Neural crest cell (in vitro differentiated cells): ENCODE measurements around the gene APPBP2. TPM values are rescaled to one million over a fixed set of nuclear protein-coding genes. Genes with fewer than 3 reads are reported as not detected.

Experiments
- DNase-seq: peaks from one replicate; pipeline ENCODE4 v3.0.0; 2021; ENCODE audit warnings: low read depth, mixed read lengths, low spot score
- H3K27ac Mint-ChIP-seq: one replicate; pipeline ENCODE4 v1.8.0; 2021; ENCODE audit warnings: mild to moderate bottlenecking, mixed read lengths; ENCODE audit not compliant: unreplicated experiment
- H3K27me3 Mint-ChIP-seq: 2 replicates; pipeline ENCODE4 v1.8.0; 2021; ENCODE audit warnings: low read depth, mild to moderate bottlenecking, mixed read lengths
- H3K36me3 Mint-ChIP-seq: 2 replicates; pipeline ENCODE4 v1.8.0; 2021; ENCODE audit warnings: low read depth, mild to moderate bottlenecking, mixed read lengths
- H3K4me1 Mint-ChIP-seq: 2 replicates; pipeline ENCODE4 v1.8.0; 2021; ENCODE audit warnings: mixed read lengths
- H3K4me3 Mint-ChIP-seq: one replicate; pipeline ENCODE4 v1.8.0; 2021; ENCODE audit warnings: mild to moderate bottlenecking, mixed read lengths
- H3K9me3 Mint-ChIP-seq: 2 replicates; pipeline ENCODE4 v1.8.0; 2021; ENCODE audit warnings: mixed read lengths
- CTCF ChIP-seq: fragments of 200-600 bp; sonication (generic); conservative IDR thresholded peaks from 2 replicates; pipeline ENCODE4 v1.5.0; 2021; ENCODE audit warnings: antibody characterized with exemption, mild to moderate bottlenecking
- total RNA-seq: library from RNA; stranded (reverse); gene quantifications from 2 replicates; pipeline ENCODE4 v1.2.1, GENCODE V29; 2021

Gene APPBP2
- total RNA-seq, 1 donor from 2014 or later: 59.2 TPM

DNA sequence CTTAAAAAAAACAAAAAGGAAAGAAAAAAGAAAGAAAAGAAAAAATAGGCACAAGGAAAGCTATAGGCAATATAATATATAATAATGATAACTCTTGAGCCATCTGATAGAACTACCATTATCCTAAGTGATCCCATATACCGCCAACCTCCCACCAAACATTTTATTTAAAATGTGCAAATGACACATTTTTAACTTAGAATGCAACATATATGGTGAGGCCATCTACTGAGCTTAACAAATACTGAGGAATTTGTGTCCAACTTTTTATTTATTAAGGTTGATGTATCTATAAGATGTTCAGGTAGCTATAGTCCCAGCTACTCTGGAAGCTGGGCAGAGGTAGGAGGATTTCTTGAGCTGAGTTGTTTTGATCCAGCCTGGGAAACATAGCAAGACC, 14.4 kb upstream of the APPBP2 start:
- Mint-ChIP-seq H3K36me3 (no peaks in the 10 kb centered on the region), H3K27me3 (no peaks in the 10 kb centered on the region), H3K4me3 (no peak overlapping the region), H3K9me3 (no peaks in the 10 kb centered on the region), H3K27ac (no peak overlapping the region), H3K4me1 (no peaks in the 10 kb centered on the region)
- DNase-seq: no peak
- TF ChIP-seq CTCF: no peak

GRCh38 chr17:60539807-60540206, 13.8 kb upstream of the APPBP2 start:
- H3K27ac Mint-ChIP-seq: no peak overlapping the region
- H3K36me3 Mint-ChIP-seq: no peaks in the 10 kb centered on the region
- no peaks in the 10 kb centered on the region for H3K4me1 Mint-ChIP-seq
- no peak for TF ChIP-seq CTCF
- no peak overlapping the region for H3K4me3 Mint-ChIP-seq
- no peak for DNase-seq
- H3K27me3 Mint-ChIP-seq: no peaks in the 10 kb centered on the region
- no peaks in the 10 kb centered on the region for H3K9me3 Mint-ChIP-seq

DNA sequence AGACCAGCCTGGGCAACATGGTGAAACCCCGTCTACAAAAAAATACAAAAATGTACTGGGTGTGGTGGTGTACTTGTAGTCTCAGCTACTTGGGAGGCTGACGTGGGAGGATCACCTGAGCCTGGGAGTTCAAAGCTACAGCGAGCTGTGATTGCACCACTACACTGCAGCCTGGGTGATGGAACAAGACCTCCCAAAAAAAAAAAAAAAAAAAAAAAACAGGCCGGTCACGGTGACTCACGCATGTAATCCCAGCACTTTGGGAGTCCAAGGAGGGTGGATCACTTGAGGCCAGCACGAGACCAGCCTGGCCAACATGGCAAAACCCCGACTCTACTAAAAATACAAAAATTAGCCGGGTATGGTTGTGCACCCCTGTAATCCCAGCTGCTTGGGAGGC, 12.7 kb upstream of the APPBP2 start:
- no peak overlapping the region for H3K27ac Mint-ChIP-seq
- no peaks in the 10 kb centered on the region for H3K36me3 Mint-ChIP-seq

DNA sequence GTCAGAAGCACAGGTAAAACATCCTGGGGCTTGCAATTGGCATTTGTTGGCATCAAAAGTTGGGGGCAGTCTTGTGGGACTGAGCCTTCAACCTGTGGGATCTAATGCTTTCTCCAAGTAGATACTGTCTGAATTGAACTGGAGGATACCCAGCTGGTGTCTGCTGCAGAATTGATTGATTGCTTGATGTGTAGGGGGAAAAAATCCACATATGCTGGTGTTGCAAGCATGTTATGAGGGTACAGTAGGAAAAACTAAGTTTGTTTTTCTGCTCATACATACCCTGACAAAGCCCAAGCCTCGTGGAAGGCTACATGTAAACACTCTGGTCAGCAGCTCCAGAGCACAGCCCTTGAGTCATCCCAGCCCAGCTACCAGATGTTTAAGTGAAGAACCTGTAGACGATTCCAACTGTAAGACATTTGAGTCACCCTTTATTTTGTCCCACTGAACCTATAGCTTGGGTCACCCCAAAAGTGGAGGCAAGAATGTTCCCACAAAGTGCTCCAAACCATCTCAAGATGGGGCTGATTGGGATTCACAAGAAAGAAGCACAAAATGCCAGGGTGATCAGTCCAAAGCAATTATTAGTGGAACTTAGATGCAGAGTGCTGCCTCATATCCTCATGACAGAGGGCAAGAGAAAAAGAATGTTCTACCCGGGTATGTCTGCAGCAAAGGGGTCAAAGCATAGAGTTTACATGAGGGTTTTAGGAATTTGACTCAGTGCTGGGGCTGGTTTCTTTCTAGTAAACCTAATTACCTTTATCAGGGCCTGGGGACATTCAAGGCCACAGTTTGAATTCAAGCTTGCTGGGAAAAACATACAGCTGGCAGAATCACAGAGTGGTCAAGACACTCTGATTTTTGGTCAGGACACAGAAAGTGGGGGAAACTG, 9.6 kb upstream of the APPBP2 start:
- no peaks in the 10 kb centered on the region for H3K4me1 Mint-ChIP-seq
- H3K9me3 Mint-ChIP-seq: peaks cover 2% of the 10 kb centered on the region
- no peak overlapping the region for H3K4me3 Mint-ChIP-seq
- no peak overlapping the region for H3K27ac Mint-ChIP-seq
- H3K36me3 Mint-ChIP-seq: peaks cover 2% of the 10 kb centered on the region
- no peaks in the 10 kb centered on the region for H3K27me3 Mint-ChIP-seq
- no peak for DNase-seq
- TF ChIP-seq CTCF: no peak

More for the DNA sequence above, 12.7 kb upstream of the APPBP2 start:
- H3K27me3 Mint-ChIP-seq: no peaks in the 10 kb centered on the region
- H3K9me3 Mint-ChIP-seq: no peaks in the 10 kb centered on the region
- H3K4me3 Mint-ChIP-seq: no peak overlapping the region
- TF ChIP-seq CTCF: no peak
- no peaks in the 10 kb centered on the region for H3K4me1 Mint-ChIP-seq
- DNase-seq: no peak

DNA sequence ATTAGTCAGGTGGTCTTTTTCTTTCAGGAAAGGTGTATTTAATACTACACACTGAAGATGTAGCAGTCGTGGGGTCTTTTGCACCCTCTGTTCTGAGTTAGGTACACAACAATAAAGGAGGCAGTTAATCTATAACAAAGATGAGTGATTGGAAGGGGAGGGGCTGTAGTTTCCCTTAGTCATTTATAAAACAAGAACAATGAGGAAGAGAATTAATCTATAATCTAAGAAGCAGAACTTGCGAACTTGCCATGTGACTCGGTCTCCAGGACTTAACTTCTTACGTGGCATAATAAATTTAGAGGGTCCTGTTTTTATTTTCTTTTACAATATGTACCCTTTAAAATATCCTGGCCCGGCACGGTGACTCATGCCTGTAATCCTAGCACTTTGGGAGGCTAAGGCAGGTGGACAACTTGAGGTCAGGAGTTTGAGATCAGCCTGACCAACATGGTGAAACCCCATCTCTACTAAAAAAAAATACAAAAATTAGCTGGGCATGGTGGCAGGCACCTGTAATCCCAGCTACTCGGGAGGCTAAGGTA, 8.6 kb upstream of the APPBP2 start:
- H3K4me1 Mint-ChIP-seq: no peaks in the 10 kb centered on the region
- no peaks in the 10 kb centered on the region for H3K27me3 Mint-ChIP-seq
- H3K36me3 Mint-ChIP-seq: peaks cover 6% of the 10 kb centered on the region
- peaks cover 6% of the 10 kb centered on the region for H3K9me3 Mint-ChIP-seq
- H3K4me3 Mint-ChIP-seq: no peak overlapping the region
- no peak for TF ChIP-seq CTCF
- no peak for DNase-seq
- no peak overlapping the region for H3K27ac Mint-ChIP-seq
